NCI-H748 treated with DMSO at 0.1 percent for 48 hours (cell line): ENCODE data around the gene SPTBN1.

Experiments used
- DNase-seq: peaks from one replicate; lab custom pipeline; 2025; lab: John Stamatoyannopoulos, UW

SPTBN1 gene

DNA sequence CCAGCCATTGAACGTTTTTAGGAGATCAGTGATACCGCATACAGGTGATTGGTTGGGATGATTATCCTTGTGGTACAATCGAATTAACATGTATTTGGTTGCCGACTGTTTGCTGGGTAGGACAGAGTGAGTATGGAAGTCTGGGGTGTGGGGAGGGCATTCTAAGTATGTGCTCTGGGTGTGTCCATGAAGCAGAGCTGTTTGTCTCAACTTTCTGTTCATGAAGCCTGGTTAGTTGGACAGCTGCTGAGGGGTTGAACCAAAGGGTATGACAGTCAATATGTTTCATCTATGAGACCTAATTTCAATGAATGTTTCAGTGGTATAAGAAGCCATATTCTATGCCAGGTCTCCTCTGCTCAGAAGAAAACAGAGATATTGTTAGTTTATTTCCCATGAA is 21.9 kb upstream of the SPTBN1 start:
- DNase-seq: no peak

GRCh38 chr2:54434711-54435110 is 21.4 kb upstream of the SPTBN1 start:
- no peak for DNase-seq

DNA sequence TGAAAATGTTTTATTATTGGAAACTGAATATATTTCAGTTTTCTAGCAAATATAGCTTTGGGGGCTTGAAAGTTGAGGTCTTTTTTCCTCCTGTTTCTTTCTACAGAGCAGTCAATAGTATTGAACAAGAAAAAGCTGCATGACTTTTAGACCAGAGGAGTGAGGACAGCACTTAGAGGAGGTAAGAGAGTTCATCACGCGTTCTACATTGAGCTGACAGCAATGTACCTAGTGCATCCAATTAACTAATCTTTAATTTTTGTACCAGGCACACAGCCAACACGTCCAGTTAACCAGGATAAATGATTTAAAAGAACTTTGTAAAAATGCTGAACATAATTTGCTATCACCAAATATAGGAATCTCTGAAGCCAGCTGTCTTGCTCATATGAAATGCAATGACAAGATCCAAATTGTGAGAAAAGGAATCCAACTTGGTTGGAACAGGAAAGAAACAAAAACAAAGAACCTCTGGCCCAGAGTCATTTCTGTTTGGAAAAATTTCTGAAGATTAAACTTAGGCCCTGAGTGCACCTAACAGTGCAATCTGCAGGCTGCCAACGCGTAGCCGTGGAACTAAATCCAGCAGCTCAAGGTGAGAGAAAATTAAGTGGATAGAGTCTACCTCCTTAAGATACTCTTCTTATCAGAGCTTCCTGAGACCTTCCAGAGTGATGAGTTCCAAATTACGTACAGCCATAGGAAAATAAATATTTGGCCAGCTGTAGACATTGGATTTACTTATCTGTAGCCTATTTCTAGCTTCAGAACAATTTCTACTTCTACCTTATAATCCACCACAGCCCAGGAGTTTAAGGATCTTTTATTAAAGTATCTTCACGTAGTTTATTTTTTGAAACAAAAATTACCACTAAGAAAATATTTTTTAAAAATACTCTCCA is 20.6 kb upstream of the SPTBN1 start:
- no peak for DNase-seq

DNA sequence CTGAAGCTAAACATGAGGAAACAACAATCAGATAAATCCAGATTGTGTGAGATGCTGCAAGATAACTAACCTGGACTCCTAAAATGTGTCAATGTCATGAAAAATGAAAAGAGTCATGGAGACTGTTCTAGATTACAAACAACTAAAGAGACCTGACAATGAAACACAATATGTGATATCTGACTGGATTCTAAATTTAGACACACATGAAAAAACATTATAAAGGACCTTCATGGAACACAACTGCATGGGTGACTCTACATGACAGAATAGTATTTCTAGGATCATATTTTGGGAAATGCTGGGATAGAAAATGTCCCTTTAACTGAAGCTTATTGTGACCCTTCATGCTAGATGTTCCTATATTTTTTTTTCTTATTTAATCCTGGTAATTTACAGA is 18.5 kb upstream of the SPTBN1 start:
- DNase-seq: no peak

GRCh38 chr2:54438271-54438670 is 17.9 kb upstream of the SPTBN1 start:
- DNase-seq: no peak

DNA sequence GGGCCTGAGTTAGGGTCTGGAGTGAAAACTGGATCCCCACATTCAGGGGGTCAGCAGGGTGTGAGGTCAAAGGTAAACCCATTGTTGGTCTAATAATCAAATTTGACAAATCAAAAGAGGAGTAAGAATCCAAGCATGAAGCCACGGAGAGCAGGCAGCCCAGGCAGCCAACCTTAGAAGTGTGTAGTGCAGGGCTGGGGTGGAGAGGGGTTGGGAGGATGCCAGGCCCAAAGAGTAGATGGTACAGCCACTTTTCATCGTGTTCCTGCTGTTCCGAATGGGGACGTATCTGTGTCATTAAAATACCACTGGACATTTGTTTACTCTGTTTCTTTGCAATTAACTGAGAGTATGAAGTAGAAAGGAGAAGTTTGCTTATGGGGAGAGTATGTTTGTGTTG is 16.5 kb upstream of the SPTBN1 start:
- DNase-seq: no peak

DNA sequence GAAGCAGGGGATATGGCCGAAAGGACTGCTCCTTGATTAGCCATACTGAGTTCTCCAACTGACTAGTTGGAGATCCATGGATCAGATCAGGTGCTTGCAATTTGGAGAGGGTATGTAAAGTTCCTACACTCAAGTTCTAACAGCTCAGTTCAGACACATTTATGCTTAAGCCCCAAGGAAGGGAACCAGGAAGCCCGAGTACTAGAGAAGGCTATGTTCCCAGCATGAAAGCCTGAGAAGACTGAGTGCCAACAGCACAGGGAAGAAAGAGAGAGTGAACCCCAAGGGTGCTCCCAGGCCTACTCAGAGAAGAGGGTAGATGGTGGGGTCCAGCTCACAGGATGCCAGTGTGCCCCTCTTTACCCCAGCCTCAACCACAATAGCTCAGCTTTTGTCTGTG is 16.1 kb upstream of the SPTBN1 start:
- DNase-seq: no peak

DNA sequence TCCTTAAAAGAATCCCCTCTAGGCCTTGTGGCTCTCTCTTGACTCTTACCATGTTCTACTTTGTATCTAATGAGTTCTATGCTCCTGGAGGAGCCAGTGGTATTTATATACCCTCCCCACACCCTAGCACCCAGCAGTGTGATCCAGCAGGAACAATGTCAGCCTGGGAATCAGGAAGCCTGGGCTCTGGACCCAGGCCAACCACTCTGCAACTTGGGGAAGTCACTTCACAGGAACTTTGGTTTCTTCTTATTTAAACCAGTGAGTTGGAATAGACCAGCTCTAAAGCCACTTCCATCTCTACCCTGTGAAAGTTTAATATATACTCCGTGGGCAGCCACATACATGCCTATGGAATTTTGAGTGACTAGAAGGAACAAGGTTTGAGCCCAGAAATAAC is 11.6 kb upstream of the SPTBN1 start:
- no peak for DNase-seq

DNA sequence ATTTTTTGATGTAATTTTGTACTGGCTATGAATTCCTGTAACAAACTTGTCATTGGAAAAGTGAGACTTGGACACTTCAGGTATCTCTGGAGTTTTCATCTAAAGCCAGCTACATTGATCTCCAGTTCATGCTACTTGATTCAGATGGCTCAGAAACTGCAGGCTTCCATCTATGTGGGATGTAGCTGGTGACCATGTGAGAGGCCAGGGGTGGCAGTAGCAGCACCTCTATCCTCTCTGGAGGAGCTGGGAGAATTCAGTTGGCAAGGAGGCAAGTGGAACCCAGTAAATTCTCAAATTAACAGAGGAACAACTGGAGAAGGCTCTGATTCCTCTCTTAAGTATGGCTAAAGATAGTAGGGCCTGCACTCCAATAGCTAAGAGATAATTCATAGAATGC is 10.0 kb upstream of the SPTBN1 start:
- no peak for DNase-seq

DNA sequence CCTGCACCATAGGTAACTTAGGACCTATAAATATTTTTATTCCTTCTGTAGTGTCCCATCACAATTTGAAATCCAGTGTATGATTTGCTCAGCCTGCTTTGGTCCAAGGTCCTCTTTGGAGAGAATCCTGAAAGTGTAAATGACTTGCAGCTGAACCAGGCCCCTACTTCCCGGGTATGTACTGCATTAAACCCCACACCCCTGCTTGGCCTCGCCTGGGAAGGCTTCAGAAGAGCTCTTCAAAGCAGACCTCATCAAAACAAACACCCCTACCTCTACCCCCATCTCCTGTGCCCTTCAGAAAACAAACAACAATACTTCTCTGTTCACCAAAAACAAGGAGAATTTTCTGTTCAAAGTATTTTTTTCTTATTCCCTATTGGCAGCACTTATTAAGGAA is 9.5 kb upstream of the SPTBN1 start:
- DNase-seq: no peak

DNA sequence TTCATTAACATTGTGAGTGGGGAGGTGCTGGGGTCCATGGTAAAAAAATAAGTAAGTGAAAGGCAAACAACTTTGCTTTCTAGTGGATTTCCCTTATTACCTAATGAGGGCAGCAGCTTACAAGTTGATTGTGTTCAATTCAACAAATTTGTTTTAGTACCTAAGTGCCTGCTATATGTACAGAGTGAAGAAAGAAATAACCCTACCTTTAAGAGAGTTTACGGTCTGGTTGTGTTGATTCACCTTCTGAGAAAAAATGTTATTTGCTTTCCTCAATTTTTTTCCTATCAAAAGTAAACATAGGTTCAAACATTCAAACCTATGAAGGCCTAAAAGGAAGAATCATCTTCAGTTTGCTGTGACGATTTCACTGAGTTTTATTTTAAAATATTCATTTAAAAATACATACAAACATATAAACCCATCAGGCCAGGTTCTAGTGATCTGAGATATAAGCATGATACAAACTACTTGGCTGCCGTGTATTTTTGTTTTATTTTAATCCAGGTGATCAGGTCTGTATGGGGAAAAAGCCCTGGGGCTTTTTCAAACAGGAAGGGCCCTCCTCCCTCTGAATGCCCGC is 1.5 kb upstream of the SPTBN1 start:
- no peak for DNase-seq

DNA sequence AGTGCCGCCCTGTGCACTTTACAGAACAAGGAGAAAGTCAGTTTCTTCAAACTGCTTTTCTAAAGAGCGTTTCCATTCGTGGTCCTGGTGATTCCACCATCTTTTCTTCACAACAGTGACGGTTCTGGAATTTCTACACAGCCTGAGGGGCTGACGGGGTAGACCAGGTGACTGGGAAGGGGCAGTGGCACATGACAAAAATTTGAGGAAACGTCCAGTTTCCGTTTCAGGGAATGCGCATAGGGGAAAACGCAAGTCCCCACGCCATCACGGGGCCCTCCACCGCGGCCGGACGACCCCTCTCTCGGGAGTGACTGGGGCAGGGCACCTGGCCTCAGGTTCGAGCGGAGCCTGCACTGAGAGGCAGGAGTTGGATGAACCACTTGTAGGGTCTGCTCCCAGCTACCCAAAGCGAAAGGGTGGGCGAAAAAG is 980 bp upstream of the SPTBN1 start:
- DNase-seq: no peak

DNA sequence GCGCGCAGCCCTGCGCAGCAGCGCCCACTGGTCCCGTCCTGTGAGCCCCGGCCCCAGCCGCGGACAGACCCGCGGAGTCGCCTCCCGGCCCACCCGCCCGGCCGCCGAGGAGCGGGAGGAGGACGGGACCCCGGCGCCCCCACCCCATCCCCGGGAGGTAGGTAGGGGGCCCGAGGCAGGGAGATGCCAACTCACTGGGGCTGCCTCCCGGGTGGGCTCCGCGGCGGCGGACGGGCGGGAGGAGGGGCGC is 160 bp downstream of the SPTBN1 start:
- DNase-seq: no peak

DNA sequence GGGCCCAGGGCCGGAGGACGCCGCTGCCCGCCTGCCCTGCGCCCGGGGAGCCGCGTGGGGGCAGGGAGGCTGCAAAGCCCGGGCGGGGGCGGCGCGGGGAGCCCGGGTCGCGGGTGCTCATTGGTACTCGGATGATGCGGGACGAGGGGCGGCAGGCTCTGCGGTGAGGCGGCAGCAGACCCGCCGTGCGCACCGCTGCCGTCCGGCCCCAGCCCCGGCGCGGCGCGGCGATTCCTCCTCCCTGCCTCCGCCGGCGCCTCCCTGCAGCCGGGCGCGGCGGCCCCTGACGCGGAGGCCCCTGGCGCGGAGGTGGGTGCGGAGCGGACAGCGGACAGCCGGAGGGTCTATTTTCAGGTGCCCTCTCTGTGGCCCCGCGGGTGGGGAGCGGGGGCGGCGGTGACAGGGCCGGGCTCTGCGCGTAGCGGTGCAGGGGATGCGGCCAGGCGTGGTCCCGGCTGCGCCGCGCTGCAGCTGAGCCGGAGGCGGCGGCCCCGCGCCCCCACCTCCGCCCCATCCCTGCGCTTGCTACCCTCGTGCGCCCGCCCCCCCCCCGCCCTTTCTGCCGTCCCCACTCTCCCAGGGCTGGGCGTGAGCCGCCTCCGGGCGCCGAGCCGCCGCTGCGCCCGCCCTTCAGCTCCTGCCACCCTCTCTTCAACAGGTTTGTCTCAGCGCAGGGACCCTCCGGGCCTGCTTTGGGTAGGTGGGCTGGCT is 640 bp downstream of the SPTBN1 start:
- no peak for DNase-seq

DNA sequence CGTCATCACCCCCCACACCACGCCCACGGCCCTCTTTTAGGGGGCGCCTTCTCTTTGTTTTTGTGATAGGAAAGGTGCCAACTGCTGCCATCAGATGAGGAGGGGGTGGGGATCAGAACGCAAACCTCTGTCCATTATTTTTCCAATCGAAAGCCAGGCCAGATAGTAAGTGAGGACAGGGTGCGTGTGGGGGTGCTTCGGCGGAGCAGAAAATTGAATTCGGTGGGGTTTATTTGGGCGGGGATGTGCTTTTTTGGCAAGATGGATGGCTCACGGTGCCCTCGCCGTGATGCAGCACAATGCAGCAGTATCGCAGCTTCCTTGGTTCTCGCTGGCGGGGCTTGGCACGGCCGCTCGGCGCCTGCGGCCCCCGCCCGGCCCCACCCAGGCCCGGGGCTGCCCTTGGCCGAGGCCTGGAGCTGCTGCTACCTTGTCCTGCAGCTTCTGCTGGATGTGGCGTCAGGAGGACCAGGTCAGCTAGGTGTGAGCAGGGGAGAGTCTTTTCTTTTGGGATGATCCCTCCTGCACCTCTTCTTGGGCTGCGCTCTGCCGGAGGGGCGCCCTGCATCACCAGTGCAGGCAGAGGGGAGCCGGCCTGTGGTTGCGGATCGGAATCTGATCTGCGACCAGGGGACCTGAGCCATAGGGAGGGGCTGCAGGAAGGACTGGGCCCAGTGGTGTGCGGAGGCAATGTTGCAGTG is 1.3 kb downstream of the SPTBN1 start:
- DNase-seq: peak; percentile 34

GRCh38 chr2:54459037-54459441 is 2.9 kb downstream of the SPTBN1 start:
- no peak for DNase-seq

DNA sequence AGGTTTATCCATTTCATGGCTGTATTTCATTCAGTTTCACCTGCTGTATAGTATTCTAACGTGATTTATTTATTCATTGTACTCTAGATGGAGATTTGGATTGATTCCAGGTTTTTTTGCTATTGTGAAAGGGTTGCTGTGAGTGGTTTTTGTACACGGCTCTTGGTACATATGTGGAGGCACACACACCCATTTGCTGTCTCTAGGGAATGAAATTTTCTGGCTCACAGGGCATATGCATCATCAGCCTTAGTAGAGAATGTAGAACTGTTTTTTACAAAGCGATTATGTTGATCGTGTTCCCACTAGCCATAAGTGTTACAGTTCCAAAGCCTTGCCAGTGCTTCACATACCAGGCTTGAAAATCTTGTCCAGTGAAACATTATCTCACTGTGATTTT is 5.1 kb downstream of the SPTBN1 start:
- no peak for DNase-seq

GRCh38 chr2:54464341-54464740 is 8.2 kb downstream of the SPTBN1 start:
- no peak for DNase-seq

GRCh38 chr2:54465143-54465542 is 9.0 kb downstream of the SPTBN1 start:
- DNase-seq: no peak

GRCh38 chr2:54466870-54467269 is 10.7 kb downstream of the SPTBN1 start:
- no peak for DNase-seq

DNA sequence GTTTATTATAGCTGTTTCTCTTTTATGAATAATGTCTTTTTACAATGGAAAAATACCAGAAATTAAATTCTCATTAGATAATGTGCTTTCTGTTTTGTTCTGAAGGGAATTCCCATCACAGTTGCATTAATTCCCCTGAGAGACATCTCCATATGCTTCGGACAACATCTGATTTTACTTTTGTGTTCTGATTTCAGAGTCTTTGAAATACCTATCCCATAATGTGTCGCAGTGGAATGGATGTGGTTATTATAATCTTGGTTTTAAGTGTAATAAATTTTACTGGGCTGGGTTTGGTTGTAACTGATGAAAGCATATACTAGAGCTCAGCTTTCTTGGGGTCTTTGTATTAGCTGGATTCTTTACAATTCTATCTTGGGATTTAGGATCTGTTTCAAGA is 12.5 kb downstream of the SPTBN1 start:
- DNase-seq: no peak

- no peak for DNase-seq
Observed at GRCh38 chr2:54469484-54470053, 13.4 kb downstream of the SPTBN1 start.
